SHP77 (cell line): ENCODE data around the gene TAPT1.
"Not testable (repeated sequence)": the region's sequence is repeated elsewhere in the genome, so short reads cannot be mapped to it uniquely, and the experiment has no call there.

Experiments used
- DNase-seq, 2 experiments: peaks; one replicate each; lab custom pipeline; 2025; lab: John Stamatoyannopoulos, UW

TAPT1 gene

DNA sequence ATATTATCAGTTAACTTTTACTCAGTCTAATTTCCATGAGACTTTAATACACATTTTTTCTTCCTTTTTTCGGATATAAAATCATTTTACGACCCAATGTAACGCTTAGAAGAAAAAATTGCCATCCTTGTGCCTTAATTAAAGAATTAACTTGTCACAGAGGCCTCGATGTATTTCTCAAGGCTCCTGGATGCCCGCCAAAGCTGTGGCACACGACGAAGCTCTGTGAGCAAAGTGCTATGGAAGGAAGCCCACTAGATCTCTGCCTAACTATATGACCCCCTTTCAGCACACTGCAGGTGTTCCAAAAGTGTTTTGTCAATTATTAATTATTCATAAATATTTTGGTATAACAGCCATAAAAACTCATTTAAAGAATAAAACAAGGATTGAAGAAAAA is 54.4 kb downstream of the TAPT1 start:
- no peak for DNase-seq

DNA sequence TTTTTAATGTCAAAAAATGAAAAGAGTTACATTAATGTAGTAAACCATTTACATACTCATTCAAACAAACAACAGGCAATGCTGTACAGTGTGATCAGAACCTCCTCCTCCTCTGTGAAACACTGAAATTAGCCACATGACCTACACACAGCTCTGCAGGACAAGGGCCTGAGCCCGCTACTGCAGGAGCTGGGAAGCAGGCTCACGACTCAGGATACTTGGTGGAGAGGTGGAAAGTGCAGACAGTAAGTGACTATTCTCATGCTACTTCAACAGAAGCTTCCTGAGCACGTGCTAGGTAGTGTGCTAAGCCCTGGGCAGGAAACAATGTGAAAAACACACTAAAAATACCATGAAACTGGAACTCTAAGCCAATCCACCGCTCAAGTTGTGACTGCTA is 56.8 kb downstream of the TAPT1 start:
- no peak for DNase-seq

DNA sequence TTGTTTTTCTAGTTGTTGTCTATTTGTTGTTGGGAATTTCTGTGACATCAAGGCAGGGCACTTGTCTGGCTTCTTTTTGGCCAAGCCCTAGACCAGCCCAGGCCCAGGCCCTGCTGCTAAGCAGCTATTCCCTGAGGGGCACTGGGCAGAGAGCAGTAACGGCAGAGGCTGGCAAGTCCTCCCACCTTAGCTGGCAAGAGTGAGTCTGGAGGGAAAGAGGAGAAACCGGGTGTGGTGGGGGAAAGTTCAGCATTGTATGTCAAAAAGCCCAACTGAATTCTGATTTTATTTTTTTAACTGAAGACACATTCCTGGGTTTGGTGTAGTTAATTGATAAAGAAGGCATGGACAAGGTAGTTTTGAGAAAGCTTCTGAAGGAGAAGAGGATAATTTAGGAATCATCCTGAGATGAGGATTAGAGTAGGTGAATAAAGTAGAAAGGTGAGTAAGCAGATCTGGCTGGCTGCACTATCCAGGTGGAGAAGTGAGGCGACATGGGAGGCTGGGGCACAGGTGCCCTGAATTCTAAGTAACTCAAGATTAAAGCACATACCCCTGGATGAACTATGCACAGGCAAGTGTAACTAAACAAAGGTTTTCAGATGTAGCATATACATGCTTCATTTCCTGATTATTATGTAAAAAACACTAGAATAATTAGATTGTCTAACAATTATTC is 57.4 kb downstream of the TAPT1 start:
- no peak for DNase-seq

DNA sequence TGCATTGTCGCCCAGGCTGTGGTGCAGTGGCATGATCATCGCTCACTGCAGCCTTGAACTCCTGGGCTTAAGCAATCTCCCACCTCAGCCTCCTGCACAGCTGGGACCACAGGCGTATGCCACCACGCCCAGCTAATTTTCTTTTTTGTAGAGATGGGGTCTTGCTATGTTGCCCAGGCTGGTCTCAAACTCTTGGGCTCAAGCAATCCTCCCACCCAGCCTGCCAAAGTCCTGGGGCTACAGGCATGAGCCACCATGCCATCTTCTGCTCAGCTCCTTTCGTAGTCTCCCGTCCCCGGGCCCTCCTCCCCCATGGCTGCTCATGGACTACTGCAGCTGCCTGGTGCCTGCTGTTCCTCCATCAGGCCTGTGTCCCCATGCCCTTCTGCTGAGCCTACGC is 58.1 kb downstream of the TAPT1 start:
- DNase-seq: no peak

DNA sequence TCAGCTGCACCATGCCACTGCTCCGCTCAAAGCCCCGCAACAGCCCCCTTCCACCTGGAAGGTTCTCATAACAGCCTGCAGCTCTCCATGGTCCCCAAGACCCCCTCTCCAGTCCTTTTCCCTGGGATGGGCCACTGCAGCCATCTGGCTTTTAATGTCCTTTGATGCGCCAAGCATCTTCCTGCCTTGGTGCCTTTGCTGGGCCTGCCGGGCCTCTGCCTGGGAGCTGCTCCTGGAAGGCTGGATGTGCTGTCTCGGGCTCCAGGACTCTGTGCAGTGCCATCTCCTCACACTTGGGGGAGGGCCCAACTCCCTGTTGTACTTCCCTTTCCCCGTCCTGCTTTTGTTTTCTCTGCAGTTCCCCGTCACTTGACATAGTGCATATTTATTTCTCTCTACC is 60.3 kb downstream of the TAPT1 start:
- DNase-seq: no peak

DNA sequence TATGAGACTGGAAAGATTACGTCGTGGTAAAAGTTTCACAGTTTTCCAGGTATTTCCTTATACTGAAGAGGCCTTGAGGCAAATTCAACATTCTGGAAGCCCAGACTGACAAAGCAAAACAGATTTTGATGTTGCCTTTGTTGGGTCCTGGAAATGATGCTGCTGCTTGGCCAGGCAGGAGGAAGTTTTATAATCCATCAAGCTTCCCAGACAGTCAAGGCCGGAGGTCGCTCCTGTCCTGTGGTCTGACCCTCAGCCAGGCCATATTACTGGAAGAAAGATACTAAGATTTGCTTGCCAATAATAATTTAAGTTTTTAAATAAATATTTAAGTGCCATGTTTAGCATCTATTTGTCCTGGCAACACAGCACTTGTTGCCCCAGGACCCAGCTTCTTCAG is 63.4 kb downstream of the TAPT1 start:
- no peak for DNase-seq

DNA sequence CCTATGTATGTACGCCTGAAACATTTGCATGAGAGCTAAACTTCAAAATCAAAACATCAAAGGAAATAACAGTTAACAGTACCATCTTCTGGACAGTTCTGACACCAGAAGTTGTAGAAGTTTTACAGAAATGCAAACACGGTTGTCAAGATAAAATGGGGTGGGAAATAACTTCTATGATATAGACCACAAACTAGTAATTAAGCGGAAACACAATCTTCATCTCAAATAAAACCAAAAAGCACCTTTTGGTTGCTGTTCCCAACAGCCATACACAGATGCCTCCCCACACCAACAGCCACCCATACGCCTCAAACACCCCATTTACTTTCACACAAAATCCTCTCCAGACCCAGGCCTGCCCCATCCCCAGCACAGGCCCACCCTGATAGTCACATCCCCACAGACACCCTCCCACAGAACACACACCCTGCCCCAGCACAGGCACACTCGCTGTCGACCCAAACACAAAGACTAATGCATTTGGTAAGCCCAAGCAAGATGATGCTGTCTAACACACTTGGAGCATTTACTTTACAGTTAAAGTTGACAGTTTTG is 64.3 kb downstream of the TAPT1 start:
- no peak for DNase-seq

DNA sequence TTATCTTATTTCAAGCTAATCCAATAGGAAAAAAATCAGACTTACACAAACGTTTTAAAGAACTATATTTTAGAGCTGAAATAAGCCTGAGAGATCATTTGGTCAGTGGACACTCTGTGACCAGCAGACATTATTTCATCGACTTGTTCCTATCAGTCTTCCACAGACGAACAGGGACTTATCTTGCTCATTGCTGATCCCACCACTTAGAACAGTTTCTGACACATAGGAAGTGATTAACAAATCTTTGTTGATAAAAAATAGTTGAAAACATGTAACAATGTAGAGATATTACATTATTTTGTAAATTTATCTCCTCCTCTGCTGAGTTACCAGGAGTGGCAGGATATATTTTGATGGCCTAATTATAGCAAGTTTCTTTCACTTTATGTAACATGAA is 65.8 kb downstream of the TAPT1 start:
- no peak for DNase-seq

DNA sequence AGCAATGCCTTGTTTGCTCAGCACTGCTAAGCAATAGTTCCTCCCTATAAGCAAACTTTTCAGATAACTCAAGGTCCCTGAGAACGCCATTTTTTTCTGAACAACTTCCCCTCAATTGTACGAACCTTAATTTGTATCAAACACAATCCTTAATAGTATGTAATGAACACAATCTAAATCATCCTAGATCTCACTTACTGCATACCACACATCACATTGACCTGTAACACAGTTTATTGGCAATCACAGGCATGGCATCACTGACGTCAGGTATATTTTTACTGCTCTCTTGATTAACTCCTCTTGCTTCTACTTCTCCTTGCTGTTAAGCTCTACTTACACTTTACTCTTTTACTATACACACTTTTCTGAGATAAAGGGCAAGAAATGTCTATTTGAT is 67.0 kb downstream of the TAPT1 start:
- no peak for DNase-seq

DNA sequence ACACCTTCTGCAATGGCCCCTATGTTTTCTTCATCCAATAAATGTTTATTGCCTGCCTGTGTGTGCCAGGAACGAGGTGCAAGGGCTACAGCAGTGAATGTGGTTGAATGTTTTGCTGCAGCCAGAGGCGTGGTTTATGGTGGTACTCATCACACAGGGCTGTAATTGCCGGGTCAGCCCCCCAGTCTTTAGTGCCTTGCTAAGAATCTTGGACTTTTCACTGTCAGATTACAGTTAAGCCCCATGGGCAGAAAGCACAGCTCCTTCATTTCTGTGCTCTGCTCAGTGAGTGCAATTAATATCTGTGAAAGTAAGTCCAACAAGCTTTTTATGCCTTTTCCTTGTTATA is 67.8 kb downstream of the TAPT1 start:
- no peak for DNase-seq

DNA sequence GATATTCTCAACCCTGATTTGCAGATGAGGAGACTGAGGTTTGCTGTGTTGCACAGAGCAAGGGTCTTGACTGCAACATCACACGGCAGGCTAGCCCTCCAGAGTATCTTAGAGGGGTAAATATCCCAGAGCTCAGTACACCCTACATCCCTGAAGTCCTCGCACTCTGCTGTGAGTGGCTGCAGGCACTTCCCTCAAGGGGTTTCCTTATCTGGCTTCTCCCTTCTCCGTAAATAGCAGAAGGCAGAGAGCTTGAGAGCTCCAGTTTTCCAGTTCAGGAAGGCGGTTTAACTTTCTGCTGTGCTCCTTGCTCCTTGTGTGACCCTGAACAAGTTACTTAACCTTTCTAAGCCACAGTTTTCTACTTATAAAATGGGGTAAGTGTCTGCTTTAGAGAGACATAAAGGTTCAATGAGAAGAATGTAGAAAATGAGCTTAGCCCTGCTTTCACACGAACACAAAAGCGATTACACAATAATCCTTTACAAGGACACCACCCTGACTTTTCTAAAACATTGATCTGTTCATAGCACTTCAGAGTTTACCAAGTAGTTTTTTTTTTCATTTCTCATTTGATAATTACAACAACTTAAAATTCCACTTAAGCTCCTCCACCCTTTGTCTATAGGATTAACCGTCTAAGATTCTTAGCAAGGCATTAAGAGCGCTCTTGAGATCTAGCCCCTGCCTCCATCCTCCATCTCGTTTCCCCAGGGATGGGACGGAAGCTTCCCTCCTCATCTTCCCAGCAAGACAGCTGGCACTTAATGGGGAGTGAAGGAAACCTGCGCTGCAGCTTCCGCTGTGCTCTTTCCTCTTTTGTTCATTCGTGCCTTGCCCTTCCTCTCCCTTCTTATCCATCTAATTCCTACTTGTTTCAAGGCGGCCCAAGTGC is 68.4 kb downstream of the TAPT1 start:
- no peak for DNase-seq

DNA sequence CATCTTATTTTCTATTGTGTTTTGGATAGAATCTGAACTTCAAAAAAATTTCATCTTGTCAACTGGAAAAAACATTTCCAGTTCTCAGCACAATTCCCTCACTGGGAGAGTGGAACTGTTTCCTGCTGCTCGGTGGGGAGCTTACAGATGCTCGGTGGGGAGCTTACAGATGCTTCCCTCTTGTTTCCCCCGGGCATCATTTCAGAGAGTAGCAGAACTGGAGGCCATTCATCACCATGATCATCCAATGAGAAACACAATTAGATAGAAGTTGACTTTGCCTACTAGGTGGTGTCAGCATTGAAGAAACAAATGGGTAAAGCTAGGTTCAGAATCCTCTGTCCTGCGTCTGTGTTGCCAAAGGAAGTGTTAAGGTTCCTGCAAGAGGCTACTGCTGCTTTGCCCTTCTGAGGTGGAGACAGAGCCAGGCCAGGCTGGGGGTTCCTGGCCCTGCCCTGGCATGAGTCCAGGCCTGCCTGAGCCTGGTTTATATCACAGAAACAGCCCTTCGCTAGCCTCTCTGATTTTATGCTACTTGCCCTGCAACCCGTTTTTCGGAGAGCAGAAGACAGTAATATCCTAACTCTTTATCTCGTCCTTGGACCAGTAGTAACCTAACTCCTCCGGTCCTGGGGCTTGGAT is 70.6 kb downstream of the TAPT1 start:
- no peak for DNase-seq

DNA sequence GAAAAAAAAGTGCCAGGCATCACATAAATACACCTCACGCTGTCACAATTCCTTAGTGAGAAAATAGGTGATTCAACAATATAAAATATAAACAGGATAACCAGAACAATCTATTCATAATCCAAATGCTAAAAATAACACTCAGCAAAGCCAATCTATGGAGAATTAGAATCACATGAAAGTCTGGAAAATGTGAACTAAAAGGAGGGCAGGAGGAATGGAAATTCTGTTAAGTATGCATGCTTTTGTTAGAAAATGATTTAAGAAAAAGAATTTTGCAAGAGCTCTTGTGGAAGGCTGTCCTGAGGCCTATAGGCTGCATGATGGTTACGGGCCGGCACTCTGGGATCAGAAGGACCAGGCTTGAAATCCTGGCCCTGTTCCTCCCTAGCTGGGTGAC is 71.8 kb downstream of the TAPT1 start:
- no peak for DNase-seq

DNA sequence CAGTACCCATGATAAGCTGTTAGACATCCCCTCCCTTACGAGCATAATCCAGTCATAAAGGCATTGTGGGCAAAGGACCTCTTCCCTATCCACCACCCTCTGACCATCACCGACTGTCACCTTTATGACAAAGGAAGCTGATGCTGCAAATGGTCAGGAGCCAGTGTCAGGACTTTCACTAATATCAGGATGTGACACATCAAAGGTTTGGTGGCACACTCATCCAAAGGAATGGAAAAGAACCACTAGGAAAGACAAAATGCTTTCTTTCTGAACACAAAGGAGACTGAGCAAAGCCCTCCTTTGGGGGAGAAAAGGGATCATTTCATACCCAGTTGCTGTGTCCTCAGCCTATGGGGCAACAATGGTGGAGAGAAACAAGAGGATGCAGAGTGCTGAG is 75.6 kb downstream of the TAPT1 start:
- no peak for DNase-seq

DNA sequence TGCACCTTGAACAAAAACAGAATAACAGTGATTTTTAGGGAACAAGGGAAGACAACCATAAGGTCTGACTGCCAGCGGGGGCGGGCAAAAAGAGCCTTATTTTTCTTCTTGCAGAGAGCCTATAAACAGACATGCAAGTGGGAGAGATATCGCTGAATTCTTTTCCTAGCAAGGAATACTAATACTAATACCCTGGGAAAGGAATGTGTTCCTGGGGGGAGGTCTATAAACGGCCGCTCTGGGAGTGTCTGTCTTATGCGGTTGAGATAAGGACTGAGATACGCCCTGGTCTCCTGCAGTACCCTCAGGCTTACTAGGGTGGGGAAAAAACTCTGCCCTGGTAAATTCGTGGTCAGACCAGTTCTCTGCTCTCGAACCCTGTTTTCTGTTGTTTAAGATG is 81.4 kb downstream of the TAPT1 start:
- not testable (repeated sequence) for DNase-seq

DNA sequence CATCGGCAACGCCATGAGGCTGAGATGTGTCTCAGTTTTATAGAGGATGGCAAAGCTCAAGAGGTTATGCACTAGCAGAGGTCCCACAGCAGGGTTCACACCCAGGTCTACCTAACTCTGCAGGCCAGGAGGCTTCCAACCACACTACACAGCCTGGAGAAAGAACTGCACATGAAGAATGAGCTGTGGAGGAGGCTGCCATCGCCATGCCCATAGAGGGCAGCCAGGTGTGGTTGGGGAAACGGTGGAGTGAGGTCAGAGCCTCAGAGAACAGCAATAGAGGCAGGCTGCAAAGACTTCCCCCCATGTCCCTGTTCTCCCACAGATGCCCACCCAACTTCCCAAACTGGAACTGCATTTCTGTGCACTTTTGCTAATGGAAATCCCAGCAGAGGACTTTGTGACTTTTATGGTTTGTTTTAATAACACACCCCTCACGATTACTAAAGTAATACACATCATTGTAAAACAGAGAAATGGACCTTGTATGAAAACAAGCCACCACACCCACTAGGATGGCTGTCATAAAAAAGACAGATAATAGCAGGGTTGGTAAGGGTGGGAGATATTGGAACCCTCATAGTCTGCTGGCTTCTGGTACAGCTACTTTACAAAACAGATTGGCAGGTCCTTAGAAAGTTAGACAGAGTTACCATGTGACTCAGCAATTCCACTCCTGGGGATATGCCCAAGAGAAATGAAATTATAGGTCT is 83.5 kb downstream of the TAPT1 start:
- no peak for DNase-seq

DNA sequence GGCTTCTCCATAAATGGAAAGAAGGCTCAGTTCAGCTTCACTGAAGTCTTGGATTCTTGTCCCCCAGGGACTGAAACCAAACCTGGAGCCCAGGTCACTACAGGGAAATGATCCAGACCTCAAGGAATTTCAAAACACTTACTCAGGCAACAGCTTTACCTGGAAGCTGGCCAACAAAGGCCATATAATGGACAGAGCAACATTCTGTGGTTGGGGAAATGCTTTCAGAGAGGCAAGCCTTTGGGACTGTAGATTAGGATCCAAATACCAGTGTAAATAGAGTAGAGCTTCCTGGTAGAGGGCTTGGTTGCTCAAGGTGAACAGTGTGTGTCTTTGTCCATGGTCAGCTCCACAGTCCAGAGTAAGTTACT is 85.4 kb downstream of the TAPT1 start:
- DNase-seq: peak in 1 of 2 experiments; percentile 1

DNA sequence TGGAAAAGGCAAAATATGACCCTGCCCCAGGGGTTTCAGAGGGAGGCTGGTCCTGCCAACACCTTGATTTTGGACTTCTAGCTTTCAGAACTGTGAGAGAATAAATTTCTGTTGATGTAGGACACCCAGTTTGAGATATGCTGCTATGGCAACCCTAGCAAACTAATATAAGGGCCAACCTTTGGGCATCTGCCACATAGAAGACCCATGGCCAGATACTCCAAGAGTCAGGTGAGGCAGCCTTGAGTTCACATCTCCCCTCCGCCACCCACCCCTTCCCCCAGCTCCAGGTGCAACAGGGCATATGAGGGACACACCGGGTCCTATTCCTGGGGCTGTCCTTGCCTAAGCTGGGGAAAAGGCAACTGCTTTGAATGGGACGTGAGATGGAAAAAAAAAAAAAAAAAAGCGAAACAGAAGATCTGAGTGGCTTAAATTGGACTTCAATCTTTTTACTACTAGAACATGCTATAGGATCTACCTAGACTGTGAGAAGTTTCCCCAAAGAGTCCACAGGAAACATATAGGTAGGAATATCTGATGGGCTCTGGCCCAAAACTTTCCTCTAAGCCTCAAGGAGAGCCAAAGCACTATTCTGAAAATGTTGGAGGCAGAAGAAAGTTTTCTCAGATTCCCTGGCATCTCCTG is 85.9 kb downstream of the TAPT1 start:
- DNase-seq: no peak

DNA sequence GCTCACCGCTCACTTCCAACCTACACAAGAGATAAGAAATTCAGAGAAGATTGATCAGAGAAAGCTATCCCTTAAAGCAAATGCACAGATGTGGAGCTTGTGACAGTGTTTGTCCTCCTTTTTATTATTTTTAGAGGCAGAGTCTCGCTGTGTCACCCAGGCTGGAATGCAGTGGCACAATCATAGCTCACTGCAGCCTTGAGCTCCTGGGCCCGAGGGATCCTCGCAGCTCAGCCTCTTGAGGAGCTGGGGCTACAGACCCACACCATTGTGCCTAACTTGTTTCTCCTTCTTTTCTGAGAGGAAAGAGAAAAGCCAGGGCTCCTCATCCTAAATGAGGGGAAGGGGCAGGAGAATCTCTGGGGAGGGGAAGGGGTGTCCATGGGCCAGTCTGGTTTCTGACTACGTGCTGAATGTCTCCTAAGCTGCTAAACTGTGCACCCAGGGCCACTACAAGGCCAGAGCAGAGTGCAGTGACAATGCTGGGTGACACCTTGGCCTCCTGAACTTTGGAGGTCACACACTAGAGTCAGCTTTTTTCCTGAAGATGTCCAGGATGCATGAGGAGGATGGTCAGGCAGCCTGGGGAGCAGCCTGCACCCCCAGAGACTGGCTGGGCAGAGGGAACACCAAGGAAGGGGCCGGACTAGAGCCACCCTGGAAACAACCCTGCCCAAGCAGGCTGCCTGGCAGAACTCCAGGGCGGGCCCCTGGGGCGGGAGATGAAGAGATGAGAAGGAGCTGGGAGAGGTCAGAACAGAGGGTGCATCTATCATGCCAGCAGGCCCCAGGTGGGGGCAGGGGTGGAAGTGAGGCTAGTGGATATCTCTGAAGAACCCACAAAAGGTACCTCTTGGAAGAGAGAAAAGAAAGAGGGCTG is 87.0 kb downstream of the TAPT1 start:
- DNase-seq: no peak

DNA sequence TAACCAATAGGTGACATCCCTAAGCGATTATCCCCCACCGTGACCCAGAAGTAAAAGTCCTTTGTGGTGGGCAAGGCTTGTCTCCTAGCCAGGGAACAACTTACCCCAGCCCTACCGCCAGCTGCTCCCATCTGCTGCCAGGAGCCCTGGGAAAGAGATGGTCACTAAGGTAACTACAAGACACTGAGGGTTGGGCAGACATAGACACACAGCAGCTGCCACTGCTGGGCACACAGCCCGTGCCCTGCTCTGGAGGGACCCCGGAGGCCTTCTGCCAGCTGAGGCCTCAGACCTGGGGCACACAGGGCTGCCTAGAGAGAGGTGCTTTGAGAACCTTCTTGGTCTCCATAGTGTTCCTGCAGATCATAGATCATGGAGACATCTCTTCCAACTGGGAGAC is 89.4 kb downstream of the TAPT1 start:
- DNase-seq: peak; percentile 2 to 54

DNA sequence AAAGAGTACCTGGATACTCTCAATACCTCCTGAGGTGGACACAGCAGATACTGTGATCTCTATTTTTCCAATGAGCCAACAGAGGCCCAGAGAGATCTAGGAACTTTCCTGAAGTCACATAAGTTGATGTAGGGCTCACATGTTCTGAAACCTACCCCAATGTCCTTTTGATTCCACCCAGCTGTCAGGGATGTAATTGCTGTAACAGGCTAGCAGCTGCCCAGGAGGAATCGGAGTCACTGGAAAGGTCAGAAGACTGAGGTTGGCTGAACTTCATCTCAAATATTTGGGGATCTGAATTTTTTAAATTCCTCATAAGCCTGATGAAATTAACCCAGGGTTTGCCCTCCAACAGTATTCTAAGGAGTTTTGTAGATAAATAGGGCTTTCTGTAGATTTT is 90.0 kb downstream of the TAPT1 start:
- DNase-seq: no peak
